Astrocyte (in vitro differentiated cells and primary cell): Measurements from ENCODE around the gene USP36.

ENCODE experiments used
- EZH2 ChIP-seq: IDR thresholded peaks from 2 replicates; pipeline ENCODE4 v1.6.1; 2012; ENCODE audit warnings: mild to moderate bottlenecking, low read length, inconsistent platforms; ENCODE audit not compliant: insufficient read depth
- TF ChIP-seq, protein P1 (sequence below): IDR thresholded peaks from 2 replicates; pipeline ENCODE4 v1.5.1; 2011; ENCODE audit warnings: low read depth, mild to moderate bottlenecking, inconsistent platforms, low read length, moderate library complexity; ENCODE audit not compliant: insufficient read depth

DNA sequence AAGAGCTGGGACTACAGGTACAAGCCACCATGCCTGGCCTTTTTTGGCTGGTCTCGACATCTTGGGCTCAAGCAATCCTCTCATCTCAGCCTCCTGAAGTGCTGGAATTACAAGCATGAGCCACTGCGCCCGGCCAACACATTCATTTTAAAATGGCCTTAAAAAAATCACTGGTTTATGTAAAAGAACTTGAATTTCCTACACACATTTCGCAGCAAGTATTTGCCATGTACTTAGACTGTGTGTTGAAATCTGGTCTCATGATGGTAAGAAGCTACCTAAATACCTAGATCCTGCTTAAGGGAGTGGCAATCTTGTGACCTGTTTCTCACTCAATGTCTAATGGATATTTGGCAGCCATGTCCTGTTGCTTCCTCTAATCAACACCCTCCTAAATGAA is 50.1 kb downstream of the USP36 start:
- TF ChIP-seq, protein P1, sequence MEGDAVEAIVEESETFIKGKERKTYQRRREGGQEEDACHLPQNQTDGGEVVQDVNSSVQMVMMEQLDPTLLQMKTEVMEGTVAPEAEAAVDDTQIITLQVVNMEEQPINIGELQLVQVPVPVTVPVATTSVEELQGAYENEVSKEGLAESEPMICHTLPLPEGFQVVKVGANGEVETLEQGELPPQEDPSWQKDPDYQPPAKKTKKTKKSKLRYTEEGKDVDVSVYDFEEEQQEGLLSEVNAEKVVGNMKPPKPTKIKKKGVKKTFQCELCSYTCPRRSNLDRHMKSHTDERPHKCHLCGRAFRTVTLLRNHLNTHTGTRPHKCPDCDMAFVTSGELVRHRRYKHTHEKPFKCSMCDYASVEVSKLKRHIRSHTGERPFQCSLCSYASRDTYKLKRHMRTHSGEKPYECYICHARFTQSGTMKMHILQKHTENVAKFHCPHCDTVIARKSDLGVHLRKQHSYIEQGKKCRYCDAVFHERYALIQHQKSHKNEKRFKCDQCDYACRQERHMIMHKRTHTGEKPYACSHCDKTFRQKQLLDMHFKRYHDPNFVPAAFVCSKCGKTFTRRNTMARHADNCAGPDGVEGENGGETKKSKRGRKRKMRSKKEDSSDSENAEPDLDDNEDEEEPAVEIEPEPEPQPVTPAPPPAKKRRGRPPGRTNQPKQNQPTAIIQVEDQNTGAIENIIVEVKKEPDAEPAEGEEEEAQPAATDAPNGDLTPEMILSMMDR, result no peak
- no peak for TF ChIP-seq EZH2
